Stimulated activated CD4-positive, alpha-beta T cell treated with anti-CD3 and anti-CD28 coated beads, Interleukin-1b, Interleukin-23, amount 100 ng/mL, for 1 hour (primary cell): ENCODE data around the gene DGCR6L.
A peak's percentile ranks its signal among the peaks of the same experiment; 100 is the strongest.
"Not testable (repeated sequence)": the region's sequence is repeated elsewhere in the genome, so short reads cannot be mapped to it uniquely, and the experiment has no call there.

Source experiments
- DNase-seq, 2 donors: peaks; one replicate each; pipeline ENCODE4 v3.0.0-alpha.2; 2020; ENCODE audit warnings: low read depth in 2 of 2

The DGCR6L gene

DNA sequence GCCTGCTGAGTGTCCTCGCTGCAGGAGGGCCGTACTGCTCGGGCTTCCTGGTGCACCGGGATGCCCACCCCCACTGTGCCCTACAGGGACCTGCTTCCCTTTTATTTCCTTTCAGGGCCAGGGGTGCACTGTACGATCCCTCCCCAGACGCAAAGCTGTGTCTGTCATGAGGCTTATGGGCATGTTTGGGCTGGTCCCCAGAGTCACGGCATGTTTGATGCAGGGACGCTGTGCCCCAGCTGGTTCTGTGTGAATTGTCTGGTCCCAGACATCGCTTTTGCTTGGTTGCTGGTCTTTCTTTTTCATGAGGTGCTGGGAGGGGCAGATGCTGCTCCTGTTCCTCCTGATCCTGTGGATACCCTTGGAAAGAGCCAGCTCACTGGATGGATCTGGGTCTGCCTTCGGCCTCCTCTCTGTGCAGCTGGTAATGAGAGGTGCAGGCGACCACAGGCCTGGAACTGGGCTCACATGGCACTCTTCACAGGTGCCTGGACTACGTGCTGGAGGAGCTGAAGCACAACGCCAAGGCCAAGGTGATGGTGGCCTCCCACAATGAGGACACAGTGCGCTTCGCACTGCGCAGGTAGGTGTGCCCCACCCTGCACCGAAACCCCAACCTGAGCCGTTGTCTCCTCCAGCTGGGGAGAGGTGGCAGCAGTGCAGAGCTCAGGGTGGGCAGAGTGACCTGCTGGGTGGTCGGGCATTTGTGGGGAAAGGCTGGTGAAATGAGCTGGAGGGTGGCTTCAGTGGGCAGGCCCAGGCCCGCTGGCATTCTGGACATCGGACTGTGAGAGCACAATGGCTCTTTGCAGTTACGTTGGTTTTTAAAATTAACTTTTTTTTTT lies 10.8 kb downstream of the DGCR6L start:
- not testable (repeated sequence) for DNase-seq

- DNase-seq: not testable (repeated sequence)
Observed at GRCh38 chr22:20307448-20308447, 12.1 kb downstream of the DGCR6L start.

DNA sequence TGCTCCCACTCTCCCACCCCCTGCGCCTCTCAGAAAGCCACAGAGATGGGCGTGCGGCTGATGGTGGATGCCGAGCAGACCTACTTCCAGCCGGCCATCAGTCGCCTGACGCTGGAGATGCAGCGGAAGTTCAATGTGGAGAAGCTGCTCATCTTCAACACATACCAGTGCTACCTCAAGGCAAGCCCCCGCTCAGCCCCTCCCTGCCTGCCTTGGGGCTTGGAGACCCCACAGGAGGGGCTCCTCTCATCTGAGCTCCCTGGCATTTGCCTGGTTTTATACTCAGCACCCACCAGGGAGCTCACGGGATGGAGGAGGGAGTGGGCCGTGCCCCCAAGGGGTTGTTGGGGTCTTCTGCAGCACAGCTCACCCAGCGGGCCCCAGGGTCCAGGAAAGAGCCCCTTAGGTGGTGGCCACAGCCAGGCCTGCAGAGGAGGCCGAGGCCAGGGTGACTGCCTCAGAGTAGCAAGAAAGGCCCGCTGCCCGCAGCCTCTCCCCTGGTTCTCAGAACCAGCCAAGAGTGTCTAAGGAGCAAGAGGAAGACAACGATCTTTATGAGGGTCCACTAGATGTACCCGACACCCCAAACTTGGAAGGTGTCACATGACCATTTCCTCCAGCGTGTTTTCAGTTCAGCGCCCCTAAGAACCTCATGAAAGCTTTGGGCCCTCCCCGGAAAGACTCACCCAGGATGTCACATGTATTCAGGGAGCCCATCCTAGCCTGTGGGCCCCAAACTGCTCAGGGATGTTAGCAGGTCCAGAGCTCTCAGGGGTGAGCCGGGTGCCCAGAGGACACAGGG lies 13.0 kb downstream of the DGCR6L start:
- not testable (repeated sequence) for DNase-seq

DNA sequence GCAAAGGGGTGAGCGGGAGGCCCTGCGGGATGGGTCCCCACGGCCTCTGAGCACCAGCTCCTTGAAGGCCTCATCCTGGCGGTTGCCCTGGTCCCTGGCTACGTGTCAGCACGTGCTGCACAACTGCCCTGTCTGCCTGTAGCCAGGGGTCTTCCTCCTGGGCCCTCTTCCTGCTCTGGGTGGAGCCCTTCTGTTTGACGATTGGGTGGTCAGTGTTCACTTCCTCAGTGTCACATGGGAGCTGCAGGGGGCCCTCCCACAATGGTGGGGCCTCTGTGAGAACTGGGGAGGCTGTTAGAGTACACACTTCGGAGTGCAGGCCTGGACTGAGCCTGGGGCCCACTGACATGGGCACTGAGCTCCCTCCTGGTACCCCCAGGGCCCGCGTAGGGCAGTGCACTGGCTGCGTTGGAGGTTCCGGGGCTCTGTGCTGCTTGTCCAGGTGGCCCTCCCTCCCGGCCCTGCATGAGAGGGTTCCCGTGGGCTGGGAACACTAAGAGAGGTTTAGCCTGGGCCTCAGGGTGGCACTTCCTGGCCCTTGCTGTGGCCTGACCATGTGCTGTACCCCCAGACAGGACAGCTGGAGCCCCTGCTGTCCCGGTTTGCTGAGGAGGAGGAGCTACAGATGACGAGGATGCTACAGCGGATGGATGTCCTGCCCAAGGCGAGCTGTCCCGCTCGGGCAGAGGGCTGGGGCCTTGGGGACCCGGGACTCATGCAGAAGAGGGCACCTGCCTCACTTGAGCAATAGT lies 13.8 kb downstream of the DGCR6L start:
- no peak for DNase-seq

GRCh38 chr22:20305230-20305893 lies 14.5 kb downstream of the DGCR6L start:
- DNase-seq: not testable (repeated sequence)

- DNase-seq: no peak
Observed at GRCh38 chr22:20304646-20305045, 15.2 kb downstream of the DGCR6L start.

DNA sequence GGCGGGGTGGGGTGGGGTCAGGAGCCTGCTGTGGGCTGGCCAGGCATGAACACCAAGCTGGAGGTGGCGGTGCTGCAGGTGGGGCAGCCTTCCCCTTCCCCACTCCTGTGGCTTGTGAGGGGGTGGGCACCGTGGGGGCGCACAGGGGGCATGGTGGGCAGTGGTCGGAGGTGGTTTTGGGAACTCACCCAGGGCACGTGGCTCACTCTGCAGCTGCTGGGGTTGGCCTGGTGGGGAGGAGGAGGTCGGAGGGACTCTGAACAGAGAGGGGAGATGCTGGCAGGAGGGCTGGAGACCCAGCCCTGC lies 16.7 kb downstream of the DGCR6L start:
- not testable (repeated sequence) for DNase-seq

GRCh38 chr22:20302438-20303228 lies 17.2 kb downstream of the DGCR6L start:
- DNase-seq: no peak

DNA sequence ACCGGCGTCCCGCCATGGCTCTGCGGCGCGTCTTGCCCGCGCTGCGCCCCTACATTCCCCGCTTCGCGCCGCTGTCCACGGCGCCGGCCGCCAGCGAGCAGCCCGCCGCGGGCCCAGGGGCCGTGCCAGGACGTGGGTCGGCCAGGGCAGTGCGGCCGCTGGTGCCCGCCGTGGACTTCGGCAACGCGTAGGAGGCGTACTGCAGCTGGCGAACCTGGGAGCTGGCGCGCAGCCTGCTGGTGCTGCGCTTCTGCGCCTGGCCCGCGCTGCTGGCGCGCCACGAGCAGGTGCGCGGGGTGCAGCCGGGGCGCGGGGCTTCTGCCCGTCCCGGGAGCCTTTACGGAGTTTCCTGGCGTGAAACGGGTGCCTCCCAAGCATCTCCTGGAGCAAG lies 20.1 kb downstream of the DGCR6L start:
- no peak for DNase-seq

- DNase-seq: peak; percentile 74 to 93
Observed at GRCh38 chr22:20298803-20299745, 20.8 kb downstream of the DGCR6L start.

DNA sequence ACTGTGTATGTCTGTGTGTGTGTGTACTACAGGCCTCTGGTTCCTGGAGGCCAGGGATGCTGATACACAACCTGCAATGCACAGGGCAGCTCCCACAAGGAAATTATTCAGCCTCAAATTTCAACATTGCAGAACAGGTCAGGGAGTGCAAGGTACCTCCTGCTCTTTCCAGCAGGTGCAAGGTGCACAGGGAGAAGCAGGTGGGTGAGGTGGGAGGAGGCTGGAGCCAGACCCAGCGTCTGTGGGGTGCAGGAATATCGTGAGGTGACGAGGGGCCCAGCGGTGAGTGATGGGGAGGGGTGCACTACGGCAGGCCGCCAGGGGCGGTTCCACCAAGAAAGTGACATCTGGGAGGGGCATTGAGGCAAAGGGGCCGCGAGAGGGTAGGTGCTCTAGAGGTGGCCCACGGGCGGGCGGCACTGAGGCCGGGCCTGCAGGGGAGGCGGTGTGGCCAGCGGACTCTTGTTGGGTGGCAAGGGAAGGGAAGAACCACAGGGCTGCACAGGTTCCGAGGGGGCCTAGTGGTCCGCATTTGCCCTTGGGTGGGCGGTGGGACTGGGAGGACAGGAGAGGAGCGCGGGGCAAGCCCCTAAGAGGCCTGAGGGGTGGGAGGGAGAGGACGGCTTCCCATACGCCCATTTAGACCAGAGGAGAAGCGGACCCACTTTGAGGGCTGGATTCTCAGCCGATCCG lies 21.6 kb downstream of the DGCR6L start:
- no peak for DNase-seq

DNA sequence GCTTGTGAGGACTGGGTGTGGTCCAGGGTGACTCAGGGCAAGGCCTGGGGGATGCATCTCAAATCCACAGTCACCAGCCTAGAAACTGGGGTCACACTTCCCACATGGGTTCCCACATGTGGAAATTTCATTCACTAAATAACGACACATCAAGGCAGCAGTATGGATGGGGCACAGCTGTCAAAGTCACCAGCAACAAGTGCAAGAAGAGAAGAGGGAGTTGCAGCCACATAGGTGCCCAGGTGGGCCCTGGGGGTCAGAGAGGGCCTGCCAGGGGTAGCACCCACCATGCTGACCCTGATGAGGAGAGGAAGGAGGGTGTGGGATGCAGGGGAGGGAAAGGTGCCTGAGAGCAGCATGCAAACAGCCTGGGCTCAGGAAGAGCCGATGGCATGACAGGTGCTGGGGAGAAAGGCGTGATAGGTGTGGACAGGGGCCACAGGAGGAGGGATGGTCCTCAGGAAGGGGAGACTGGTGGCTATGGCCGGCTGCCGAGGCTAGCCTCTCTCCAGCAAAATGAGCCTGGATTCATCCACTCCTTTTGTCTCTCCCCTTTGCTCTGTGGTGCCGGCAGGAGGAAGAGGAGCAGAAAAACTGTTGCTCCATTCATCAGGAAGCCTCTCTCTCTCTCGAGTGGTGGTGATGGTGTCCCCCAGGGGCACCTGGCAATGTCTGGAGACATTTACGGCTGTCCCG lies 22.3 kb downstream of the DGCR6L start:
- DNase-seq: no peak

GRCh38 chr22:20296598-20296997 lies 23.3 kb downstream of the DGCR6L start:
- DNase-seq: no peak

DNA sequence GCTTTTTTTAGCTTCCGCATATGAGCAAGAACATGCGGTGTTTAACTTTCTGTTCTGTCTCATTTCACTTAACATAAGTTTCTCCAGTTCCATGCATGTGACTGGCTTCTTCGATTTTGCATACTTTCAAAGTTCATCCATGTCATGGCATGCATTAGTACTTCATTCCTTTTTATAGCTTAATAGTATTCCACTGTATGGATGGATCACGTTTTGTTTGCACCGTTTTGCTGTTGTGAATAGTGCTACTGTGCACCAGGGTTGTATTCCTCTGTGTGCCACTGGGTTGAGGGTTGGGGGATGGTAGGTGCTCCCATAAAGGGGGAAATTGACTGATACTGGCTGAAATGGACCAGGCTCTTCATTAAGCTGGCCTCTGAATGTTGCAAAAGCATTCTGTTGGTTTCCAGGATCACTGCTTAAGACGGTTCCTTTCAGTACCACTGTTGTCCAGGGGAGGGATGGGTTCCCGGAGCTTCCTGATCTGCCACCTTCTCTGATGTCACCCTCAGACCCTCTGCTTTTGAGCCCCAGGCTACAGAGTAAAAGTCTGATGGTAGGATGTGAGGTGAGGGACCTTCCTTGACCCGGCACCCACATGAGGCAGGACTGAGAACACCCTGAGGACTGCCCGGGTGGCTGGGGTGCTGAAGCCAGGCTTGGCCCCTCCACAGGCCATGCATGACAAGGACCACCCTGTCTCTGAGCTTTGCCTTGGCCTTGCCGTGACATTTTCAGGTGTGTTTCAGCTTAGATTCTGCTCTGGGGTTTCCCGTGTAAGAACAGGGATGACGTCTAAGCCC lies 24.4 kb downstream of the DGCR6L start:
- no peak for DNase-seq

DNA sequence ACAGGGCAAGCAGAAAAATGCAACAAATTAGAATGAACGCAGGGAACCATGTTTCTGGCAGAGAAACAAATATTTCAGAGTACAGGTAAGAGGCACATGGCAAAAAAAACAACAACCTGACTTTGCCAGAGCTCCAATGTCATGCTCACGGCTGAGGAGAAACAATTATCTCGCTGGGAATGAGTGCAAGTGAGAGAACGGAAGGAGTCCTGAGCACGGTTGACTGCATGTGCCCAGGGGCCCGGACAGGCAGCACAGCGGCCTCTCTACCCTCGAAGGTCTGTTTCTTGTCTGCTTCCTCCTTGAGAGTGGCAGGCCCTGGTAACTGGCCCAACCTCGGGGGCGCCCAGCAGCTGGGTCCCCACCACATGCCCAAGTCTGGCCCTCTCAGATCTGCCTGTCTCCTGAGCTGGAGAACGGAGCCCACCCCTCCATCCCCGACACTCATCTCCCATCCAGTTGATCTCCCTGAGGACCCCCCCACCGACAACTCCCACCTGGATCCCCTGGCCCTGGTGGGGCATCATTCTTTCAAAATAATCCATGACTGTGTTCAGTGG lies 27.1 kb downstream of the DGCR6L start:
- no peak for DNase-seq

DNA sequence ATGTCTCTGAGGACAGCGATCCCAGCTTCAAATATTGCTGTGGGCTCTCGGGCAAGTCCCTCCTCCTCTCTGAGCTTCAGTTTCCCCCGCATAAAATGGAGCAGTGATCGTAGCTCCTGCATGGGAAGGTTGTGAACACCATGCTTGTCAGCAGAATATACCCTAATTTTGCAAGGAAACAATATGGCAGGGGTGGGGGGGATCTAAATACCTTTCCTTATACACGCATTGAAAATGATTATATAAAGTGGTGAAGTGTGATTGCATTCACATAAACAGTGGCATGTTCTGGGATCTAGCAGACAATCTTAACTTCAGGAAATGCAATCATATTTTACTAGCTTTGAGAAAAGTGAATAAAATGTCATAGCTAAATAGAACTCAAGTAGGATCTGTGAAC lies 27.8 kb downstream of the DGCR6L start:
- no peak for DNase-seq
